Bone marrow (tissue), 2 donors: ENCODE measurements around the gene PPP1R9B.
A peak's percentile ranks its signal among the peaks of the same experiment; 100 is the strongest.

Source experiments
- DNase-seq, 2 donors: peaks; one replicate each; lab custom pipeline; 2025; lab: John Stamatoyannopoulos, UW

Gene PPP1R9B

GRCh38 chr17:50105811-50106210 is 44.7 kb downstream of the PPP1R9B start:
- DNase-seq: no peak

- no peak for DNase-seq
Measured at GRCh38 chr17:50103941-50104340, 46.5 kb downstream of the PPP1R9B start.

- DNase-seq: no peak
Measured at GRCh38 chr17:50103252-50103651, 47.2 kb downstream of the PPP1R9B start.

- DNase-seq: no peak
Measured at GRCh38 chr17:50102164-50102991, 48.1 kb downstream of the PPP1R9B start.

- no peak for DNase-seq
Measured at GRCh38 chr17:50101346-50102163, 48.9 kb downstream of the PPP1R9B start.

- no peak for DNase-seq
Measured at GRCh38 chr17:50100921-50101345, 49.5 kb downstream of the PPP1R9B start.

GRCh38 chr17:50100480-50100883 is 50.0 kb downstream of the PPP1R9B start:
- DNase-seq: no peak

- DNase-seq: no peak
Measured at GRCh38 chr17:50099003-50099402, 51.5 kb downstream of the PPP1R9B start.

- DNase-seq: no peak
Measured at GRCh38 chr17:50098583-50098982, 51.9 kb downstream of the PPP1R9B start.

GRCh38 chr17:50097926-50098325 is 52.6 kb downstream of the PPP1R9B start:
- DNase-seq: no peak

GRCh38 chr17:50097455-50097854 is 53.0 kb downstream of the PPP1R9B start:
- no peak for DNase-seq

GRCh38 chr17:50096758-50097157 is 53.7 kb downstream of the PPP1R9B start:
- DNase-seq: no peak

GRCh38 chr17:50096092-50096491 is 54.4 kb downstream of the PPP1R9B start:
- no peak for DNase-seq

GRCh38 chr17:50095626-50096037 is 54.8 kb downstream of the PPP1R9B start:
- DNase-seq: no peak

GRCh38 chr17:50094753-50095619 is 55.5 kb downstream of the PPP1R9B start, which contains the start of gene PDK2:
Gene PDK2 (plus strand): TSS chr17:50095351. CDS start chr17:50095436, 85 bp downstream.
- peak; percentile 66 to 88 for DNase-seq

GRCh38 chr17:50094243-50094752 is 56.2 kb downstream of the PPP1R9B start:
- peak; percentile 72 to 78 for DNase-seq

- no peak for DNase-seq
Measured at GRCh38 chr17:50093807-50094206, 56.7 kb downstream of the PPP1R9B start.

GRCh38 chr17:50093246-50093645 is 57.2 kb downstream of the PPP1R9B start:
- no peak for DNase-seq

- DNase-seq: no peak
Measured at GRCh38 chr17:50091918-50092285, 58.6 kb downstream of the PPP1R9B start.

- DNase-seq: no peak
Measured at GRCh38 chr17:50090971-50091917, 59.2 kb downstream of the PPP1R9B start.

GRCh38 chr17:50090071-50090470 is 60.4 kb downstream of the PPP1R9B start:
- no peak for DNase-seq
